Esophagus mucosa (tissue), 1 donor: Measurements from ENCODE around the gene CIAO2B. TPM values are rescaled to one million over a fixed set of nuclear protein-coding genes. Genes with fewer than 3 reads are reported as not detected.
"Not testable (repeated sequence)": the region's sequence is repeated elsewhere in the genome, so short reads cannot be mapped to it uniquely, and the experiment has no call there.

Experiments
- ATAC-seq: fragments of 200-7000 bp; cut with Tn5 transposase; one replicate; pipeline ENCODE4 v1.9.1; 2020
- total RNA-seq: library from RNA; stranded (reverse); gene quantifications from one replicate; pipeline ENCODE4 v1.2.4, GENCODE V29; 2023
- donor health status: DM: yes; HTN: yes; CAD: no.

CIAO2B gene
- total RNA-seq, 1 donor from 2014 or later = 125 TPM

DNA sequence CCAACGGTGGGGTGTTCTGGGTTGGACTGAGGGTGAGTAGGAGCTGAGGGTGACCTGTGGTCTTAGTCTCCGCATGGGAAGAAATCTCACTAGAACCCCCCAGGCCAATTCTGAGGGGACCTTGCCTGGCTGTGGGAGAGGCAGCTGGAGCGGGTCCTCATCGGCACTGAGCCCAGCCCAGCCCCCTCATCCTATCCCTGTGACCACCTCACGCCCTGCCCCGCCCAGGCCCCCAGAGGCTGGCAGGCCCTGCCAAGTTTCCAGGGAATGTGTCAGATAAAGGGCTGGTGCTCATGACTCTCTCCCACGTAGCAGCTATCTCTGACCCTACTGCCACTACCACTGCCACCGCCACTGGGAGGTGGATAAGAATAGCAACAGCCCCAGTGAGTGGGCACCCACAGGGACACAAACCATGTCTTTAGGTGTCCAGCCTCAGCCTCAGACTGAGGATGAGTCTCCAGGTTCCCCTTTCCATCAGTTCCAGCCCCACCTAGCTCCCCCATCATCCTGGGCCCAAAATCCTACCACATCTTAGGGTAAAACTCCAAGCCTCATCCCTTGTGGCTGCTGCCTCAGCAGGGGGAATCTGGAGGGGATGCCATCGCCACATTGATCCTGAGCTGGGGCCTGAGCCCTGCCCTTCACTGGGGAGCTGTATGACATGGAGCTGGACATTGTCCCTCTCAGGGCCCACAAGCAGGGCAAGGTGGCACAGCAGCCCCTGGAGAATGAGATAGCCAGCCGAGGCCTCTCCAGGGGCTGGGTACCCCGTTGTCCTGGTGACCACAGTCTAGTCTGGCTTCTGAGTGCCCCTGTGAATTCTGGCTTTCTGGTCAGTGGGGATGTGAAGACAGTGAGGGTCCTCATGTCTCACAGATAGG is 30.4 kb downstream of the CIAO2B start:
- ATAC-seq = no peak

DNA sequence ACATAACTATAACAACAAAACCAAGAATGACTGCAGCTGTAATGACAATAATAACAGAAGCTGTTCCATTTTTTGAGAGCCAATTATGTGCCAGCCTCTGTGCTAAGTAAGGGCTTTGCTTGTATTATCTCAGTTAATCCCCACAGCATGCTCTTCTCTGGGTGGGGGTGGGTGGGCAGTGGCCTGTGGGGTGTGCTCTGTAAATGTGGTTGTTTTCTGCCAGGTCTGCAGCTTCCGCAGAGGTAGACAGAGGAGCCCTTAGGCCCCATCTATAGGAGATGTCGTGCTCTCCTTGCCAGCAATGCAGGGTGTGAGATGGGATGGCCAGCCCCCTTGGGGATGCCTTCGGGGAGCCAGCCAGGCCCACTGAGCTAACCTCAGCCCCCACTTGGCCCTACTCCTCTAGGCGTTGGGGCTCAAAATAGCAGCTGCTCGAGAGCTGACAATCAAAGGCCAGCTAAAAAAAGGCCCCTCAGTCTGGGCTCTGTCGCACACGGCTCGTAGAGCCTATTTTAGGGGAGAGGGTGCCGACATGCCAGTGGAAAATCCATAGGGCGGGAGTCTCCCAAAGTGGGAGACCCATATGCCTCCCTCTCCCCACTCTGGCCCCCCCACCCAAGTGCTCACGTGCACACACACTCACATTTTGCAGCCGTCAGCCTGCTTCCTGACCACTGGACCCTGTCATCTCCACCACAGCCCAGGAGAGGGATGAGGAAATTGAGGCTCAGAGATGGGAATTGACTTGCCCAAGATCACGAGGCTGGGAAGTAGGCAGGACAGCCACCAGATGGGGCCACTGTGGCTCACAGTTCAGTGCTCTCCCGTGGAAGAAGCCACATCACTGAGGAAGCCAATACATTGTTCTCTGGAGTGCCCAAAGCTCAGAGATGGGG is 31.3 kb downstream of the CIAO2B start:
- no peak for ATAC-seq

DNA sequence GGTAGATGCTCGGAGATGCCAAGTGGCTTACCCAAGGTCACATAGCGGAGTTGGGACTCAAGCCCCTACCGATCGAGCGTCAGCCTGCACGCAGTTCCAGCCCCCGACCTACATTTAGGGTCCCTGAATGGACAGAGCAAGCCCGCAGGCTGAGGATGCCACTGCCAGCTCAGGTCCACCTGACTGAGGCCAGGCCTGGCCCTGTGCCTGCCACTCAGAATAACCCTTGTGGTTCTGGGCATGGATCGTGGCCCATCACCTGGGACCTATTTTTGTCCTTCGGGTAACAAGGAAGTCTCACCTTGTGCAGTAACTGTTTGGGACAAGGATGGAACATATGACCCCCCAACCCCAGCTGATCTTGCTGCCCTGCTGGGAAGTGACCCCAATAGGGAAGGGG is 32.6 kb downstream of the CIAO2B start:
- no peak for ATAC-seq

DNA sequence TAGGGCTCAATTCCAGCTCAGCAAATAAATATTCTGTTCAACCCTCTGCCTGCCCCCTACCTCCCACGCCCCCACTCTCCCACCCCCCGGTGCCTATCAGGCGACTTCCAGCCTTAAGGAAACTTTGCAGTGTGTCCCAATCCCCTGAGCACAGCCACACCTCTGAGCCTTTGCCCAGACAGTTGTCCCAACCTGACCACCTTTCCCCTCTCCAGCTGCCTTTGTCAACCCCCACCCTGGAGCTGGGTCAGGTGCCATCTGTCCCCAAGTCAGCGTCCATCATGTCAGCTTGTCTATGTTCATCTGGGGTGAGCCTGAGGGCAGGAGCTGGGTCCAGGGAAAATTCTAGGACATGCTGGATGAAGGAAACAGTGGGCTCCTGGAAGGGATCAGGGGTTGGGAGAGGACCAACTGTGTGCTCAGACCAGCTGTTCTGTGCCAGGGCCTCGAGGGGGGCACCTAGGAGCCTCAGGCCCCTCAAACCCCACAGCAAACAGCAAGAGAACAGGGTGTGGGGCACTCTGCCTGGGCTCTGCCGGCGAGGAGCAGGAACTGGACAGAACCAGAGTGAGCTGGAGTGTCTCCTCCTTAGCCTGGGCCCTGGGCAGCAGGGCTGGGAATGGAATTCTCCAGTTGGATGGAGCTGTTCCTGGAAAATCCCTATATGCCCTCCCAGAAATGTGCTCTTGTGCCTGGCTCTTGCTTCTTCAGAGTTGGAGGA is 33.3 kb downstream of the CIAO2B start:
- ATAC-seq = no peak

DNA sequence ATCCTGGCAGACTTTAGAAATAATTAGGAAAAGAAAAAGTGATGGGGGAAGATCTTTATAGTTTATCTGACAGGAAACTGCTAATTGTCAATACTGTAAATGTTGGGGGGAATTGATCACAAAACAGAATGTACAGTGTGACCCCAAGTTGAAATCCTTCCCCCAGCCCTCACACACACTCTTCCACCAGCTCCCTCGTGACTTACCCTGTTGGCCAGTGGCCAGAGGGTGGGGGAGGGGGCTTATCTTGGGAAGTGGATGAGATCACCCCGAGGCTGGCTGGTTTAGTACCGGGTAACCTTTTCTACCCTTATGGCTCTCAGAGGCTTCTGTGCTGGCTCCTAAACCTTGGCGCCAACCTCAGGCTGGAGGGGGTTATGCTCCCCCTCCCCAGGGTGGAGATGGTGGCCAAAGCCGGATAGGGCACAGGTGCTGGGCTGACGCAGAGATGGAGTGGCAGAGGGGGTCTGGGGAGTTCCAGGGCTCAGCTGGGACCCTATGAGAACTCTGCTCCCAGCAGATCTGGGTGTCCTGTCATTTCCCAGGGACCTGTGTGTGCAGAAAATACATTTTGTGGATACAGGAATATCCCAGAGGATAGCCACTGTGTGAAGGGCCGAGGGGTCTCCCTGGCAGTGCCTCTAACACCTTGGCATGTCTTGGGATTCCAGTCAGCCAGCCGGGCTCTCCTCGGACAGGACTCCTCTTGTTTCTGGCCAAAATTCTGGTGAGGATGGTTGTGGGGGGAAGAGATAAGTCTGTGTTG is 34.1 kb downstream of the CIAO2B start:
- ATAC-seq = peak; percentile 2

DNA sequence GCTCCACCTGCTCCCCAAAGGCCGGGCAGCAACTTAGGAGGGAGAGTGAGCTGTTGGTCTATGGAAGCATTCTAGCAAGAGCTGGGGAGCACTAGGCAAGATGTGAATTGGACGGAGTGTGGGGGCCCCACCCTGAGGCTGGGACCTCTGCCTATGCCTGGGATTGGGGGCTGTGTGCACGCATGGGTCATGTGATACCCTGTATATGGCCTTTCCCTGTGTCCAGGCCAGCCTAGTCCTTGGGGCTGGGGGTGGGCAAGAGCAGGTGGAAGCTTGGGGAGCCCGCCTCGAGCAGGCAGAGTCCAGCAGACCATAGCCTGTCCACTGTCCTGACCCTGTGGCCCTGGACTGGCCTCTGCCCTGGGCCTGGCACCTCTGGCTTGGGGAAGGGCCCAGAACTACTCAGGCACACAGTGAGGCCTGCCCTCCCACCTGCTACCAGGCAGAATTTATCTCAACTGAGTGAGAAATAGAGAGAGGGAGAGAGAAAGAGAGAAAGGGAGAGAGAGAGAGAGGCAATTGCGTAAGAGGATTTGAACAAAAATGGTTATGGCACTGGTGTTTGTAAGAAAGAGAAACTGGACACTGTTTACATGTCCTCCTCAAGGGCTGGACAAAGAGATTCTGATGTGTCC is 34.8 kb downstream of the CIAO2B start:
- ATAC-seq = no peak

DNA sequence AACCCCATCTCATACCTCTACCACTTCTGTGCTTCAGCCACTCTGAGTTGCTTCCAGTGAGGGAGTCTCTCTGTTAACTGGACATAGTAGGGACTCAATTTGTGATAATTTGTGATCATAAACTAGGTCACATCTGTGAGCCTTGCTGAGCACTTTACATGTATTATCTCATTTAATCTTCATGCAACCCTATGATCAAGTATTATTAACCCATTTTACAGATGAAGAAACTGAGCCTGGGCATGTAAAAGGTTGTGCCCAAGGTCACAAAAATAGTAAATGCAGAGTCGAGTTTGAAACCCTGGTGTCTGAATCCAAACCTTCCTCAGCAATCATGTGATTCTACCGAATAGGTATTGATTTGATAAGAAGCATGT is 35.3 kb downstream of the CIAO2B start:
- no peak for ATAC-seq

DNA sequence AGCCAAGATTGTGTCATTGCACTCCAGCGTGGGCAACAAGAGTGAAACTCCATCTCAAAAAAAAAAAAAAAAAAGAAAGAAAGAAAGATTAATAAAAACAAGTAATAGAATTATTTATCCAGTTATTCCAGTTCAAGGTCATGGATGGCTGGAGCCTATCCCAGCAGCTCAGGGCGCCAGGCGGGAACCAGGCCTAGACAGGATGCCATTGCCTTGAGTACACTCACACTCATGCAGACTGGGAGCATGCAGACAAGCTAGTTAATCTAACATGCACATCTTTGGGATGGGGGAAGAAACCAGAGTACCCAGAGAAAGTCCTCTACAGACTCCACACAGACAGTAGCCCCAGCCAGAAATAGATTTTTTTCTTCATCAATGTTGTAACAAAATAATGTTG is 36.0 kb downstream of the CIAO2B start:
- ATAC-seq = peak; percentile 87

DNA sequence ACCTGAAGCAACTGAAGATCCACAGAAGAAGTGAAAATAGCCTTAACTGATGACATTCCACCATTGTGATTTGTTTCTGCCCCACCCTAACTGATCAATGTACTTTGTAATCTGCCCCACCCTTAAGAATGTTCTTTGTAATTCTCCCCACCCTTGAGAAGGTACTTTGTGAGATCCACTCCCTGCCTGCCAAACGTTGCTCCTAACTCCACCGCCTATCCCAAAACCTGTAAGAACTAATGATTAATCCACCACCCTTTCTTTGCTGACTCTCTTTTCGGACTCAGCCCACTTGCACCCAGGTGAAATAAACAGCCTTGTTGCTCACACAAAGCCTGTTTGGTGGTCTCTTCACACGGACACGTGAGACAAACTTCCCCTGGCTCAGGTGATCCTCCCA is 37.5 kb downstream of the CIAO2B start:
- not testable (repeated sequence) for ATAC-seq

DNA sequence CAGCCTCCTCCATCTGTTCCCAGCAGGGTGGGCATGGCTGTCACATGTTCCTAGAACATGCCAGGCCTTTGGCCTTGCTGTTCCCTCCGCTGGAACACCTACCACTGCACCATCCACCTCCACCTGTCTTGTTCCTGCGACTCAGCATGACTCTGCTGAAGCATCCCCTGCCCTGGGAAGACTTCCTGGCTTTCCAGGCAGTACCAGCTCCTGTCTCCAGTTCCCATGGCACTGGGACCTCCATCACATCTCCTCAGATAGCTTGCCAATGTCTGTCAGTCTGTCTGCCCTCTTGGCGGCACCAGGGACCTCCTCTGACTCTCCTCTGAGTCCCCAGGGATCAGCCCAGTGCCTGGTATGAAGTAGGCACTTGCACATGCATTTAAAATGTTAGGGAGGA is 38.2 kb downstream of the CIAO2B start:
- ATAC-seq = peak; percentile 20

DNA sequence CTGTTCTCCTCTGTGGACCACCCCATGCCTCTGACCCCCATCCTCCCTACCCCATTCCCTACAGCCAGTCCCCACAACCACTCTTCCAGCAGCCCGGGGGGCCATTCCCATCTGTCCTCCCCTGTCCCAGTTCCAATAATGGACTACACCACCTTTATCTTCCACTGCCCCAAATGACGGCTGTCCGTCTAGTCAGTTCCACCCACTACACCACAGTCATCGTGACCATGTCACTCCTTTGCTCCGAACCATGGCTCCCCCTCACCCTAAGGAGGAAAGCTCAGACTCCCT is 38.6 kb downstream of the CIAO2B start:
- ATAC-seq = no peak

DNA sequence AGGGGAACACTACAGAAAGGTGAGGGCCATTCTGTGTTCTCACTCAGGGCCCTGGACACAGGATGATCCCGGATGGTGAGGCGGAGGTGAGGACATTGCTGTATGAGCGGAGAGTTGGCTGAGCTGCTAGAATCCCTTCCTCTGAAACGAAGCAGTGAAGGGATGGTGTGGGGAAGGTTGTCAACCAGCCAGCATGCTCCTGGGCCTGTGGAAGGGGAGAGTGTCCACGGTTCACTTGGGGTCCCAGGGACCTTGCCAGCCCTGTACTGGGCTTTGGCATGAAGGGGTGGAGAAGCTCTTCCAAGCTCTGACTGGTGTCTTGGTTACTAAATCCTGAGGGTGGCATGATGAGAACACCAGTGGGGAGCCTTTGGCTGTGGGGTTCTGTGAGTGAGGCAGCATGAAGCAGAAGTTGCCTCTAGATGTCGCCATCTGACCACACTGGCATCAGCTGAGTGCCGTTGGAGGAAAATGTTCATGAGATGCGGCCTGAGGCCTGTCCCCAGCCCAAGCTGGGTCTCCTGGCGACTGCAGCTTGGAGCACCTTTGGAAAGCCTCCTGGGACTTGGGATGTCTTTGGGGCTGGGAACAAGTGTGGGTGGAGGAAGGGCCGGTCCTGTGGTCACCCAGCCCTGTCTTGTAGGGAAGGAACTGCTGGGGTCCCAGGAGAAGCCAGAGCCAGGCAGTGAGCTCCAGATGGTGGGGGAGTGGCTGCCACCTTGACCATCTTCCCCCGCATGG is 39.1 kb downstream of the CIAO2B start:
- ATAC-seq = peak; percentile 58

DNA sequence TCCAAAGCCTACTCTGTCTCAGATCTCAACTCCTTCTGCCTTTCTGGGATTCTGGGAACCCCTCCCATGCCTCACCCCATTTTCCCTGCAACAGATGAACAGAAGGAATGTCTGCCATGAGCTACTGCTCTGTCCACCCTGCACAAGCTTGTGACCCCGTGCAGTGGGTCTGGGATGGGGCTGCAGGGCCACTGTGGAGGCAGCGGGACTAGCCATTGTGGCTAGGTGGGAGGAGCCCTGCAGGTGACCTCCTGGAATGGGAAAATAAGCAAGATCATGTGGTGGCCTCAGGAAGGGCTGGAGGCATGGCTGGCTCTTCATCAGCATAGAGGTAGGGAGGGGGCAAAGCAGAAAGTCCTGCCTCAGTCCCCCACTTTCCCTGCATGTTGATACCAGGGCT is 40.1 kb downstream of the CIAO2B start:
- ATAC-seq = no peak

DNA sequence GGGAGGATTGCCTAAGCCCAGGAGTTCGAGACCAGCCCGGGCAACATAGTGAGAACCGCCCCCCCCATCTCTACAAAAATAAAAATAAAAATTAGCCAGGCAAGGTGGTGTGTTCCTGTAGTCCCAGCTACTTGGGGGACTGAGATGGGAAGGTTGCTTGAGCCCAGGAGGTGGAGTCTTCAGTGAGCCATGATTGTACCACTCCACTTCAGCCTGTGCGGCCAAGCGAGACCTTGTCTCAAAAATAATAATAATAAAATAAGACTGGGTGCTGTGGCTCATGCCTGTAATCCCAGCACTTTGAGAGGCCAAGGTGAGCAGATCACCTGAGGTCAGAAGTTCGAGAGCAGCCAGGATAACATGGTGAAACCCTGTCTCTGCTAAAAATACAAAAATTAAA is 42.4 kb downstream of the CIAO2B start:
- ATAC-seq = no peak

DNA sequence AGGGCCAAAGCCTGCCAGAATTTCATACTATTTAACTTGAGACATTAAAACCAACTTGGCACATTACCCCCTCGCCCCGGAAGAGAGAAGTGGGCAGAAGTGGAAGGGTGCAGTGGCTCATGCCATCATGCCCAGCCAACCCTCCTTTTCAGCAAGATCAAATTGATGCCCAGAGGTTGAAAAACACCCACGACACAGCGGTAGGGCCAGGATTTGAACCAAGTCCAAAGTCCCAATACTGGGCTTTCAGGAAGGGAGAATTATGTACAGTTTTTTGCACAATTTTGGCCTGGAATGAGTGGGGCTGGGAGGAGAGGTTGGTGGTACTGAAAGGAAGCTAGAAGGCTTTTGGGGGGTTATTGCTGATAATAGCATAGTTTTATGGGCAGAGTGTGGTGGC is 42.8 kb downstream of the CIAO2B start:
- ATAC-seq = no peak

DNA sequence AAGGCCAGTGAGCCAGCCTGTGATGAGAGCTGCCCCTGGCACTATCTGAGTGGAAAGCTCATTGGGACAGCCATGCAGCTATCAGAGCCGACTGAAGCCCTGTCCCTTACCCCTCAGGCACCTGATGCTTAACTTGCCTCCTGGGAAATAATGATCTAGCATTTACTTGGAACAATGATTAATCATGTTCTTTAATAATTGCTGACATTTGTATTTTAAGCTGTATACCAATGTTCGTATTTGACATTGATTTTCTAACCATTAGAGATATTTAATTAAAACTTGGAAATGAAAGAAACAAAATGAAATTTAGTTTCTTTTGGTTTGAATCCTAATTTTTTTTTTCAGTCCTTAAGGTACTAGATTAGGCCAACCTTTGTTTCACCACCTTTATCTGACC is 43.4 kb downstream of the CIAO2B start:
- ATAC-seq = no peak

DNA sequence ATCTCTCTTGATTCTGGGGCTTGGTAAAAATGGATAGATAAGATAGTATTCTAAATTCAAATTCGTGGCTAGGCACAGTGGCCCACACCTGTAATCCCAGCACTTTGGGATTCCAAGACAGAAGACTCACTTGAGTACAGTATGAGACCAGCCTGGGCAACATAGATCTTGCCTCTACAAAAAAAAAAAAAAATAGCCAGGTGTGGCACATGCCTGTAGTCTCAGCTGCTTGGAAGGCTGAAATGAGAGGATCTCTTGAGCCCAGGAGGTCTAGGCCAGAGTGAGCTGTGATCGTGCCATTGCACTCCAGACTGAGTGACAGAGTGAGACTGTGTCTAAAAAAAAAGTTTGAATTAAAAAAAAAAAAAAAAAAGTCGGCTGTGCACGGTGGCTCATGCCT is 44.6 kb downstream of the CIAO2B start:
- ATAC-seq = peak; percentile 29

DNA sequence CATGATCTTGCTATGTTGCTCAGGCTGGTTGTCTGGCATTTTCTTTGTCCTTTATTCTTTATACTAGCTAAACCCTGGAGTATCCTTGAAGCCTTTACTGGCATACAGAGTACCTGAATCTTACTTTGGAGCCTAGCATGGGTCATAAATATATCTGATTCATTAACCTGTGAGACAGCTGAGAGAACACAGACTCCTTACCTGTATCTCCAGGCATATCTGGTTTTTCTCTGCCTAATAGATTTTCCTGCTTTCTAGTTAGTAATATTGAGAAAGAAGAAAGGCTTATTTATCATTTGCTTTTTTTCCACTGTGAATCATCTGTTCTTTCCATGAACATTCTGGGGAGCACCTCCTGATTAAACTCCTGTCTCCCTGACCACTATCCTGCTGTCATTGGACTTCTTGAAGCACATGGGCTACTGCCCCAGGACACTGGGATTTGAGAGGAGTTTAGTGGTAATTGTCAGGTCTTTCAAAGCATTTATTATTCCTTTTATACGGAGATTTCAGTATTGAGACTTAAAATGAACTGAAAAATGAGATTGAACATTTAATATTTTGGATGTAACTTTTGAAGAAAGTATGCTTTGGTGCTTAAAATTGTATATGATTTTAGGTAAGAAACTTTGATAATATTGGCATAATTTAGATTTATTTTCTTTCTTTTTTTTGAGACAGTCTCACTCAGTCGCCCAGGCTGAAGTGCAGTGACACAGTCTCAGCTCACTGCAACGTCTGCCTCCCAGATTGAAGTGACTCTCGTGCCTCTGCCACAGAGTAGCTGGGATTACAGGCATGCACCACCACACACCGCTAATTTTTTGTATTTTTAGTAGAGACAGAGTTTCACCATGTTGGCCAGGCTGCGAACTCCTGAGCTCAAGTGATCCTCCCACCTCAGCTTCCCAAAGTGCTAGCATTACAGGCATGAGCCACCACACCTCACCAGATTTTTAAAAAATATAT is 45.3 kb downstream of the CIAO2B start:
- ATAC-seq = peak; percentile 27

DNA sequence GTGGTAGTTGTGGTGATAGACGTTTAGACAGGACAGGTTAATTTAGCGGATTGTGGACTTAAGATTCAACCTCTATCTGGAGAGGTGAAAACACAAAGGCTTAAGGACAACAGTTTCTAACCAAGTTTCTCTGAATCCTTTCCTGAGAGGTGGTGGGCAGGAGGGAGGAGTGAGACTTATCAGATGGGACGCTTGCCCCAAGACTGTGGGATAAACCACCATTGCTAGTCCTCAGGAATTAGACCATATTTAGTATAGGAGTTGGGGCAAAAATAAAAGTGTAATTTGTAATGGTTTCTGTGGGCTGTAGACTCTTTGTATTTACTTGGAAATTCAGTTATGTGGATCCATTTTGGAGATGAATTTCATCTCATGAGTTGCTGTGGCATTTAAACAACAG is 47.3 kb downstream of the CIAO2B start:
- no peak for ATAC-seq

DNA sequence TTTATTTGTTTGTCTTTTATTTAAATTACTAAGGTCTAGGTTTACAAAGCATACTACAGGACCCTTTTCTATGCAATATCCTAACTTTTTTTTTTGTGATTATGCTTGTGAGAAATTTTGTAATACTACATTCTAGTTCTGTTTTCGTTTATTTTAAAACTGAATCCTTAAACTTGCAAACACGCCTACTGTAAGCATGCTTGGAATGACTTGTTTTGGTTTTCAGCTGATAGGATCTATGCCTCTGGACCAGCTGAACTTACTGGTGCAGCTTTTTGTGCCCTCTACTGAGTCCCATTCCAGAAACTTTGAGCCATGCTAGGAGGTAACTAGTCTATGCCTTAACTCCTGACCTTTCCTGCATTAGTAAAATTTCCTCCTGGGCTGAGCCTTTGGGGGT is 47.9 kb downstream of the CIAO2B start:
- no peak for ATAC-seq
